ENCODE results near the gene SCMH1.

GRCh38 chr1:41280202-41281032 is 38.3 kb upstream of the SCMH1 start:
- TF ChIP-seq CTCF (IDR thresholded peaks at IDR 0.05; ENCODE audit: poor library complexity), result no peak
- TF ChIP-seq EZH2 (IDR thresholded peaks at IDR 0.05; ENCODE audit: borderline replicate concordance), result no peak

All from hepatocyte (in vitro differentiated cells).